ENCODE results near the gene SIX2. TPM values are rescaled to one million over a fixed set of nuclear protein-coding genes. Genes with fewer than 3 reads are reported as not detected.

The SIX2 gene
- total RNA-seq, 1 experiment from 2014 or later: 1.9 TPM

GRCh38 chr2:45029215-45029614, 20.0 kb upstream of the SIX2 start:
- Histone ChIP-seq H3K4me1 (no peaks in the 10 kb centered on the region), H3K27me3 (replicated peaks; ENCODE audit: control insufficient read depth, insufficient read depth, low read length) (peaks cover 3% of the 10 kb centered on the region), H3K36me3 (ENCODE audit: control insufficient read depth, insufficient read depth, low read length) (no peaks in the 10 kb centered on the region), H3K9me3 (no peaks in the 10 kb centered on the region), H3K4me3 (ENCODE audit: low read depth, low read length) (no peak overlapping the region)
- H3K9me3 Mint-ChIP-seq (ENCODE audit: unreplicated experiment): no peaks in the 10 kb centered on the region
- peaks cover 13% of the 10 kb centered on the region for H3K27me3 Mint-ChIP-seq (ENCODE audit: insufficient read depth, unreplicated experiment)
- intact Hi-C loops (cut with micrococcal nuclease; ENCODE audit: unreplicated experiment): no loop called here
- H3K36me3 Mint-ChIP-seq (ENCODE audit: insufficient read depth, unreplicated experiment): no peaks in the 10 kb centered on the region
- peaks cover 6% of the 10 kb centered on the region for H3K4me1 Mint-ChIP-seq (ENCODE audit: low read depth, unreplicated experiment)
- BruUV-seq (replicated peaks): no TSS peak
- no peak overlapping the region for H3K27ac Mint-ChIP-seq (ENCODE audit: unreplicated experiment)
- TF ChIP-seq CTCF (IDR thresholded peaks at IDR 0.05; ENCODE audit: insufficient read depth in 1 of 2, low read depth in 1 of 2, low read length in 1 of 2, severe bottlenecking in 1 of 2, unreplicated experiment in 1 of 2): no peak
- H3K4me3 Mint-ChIP-seq (ENCODE audit: unreplicated experiment): no peak overlapping the region
- POLR2A ChIA-PET: interaction anchor here (0.6 kb wide), 1 partner anchor 1394 kb away, joined by 6 read pairs; no protein-coding TSS in a partner anchor
- DNase-seq: no peak
- CTCF ChIA-PET: no interaction called here

- no peaks in the 10 kb centered on the region for H3K9me3 Mint-ChIP-seq (ENCODE audit: unreplicated experiment)
- H3K36me3 ChIP-seq (ENCODE audit: control insufficient read depth, insufficient read depth, low read length): no peaks in the 10 kb centered on the region
- H3K27me3 Mint-ChIP-seq (ENCODE audit: insufficient read depth, unreplicated experiment): peaks cover 10% of the 10 kb centered on the region
- DNase-seq: no peak
- no peaks in the 10 kb centered on the region for H3K36me3 Mint-ChIP-seq (ENCODE audit: insufficient read depth, unreplicated experiment)
- TF ChIP-seq CTCF (IDR thresholded peaks at IDR 0.05; ENCODE audit: insufficient read depth in 1 of 2, low read depth in 1 of 2, low read length in 1 of 2, severe bottlenecking in 1 of 2, unreplicated experiment in 1 of 2): no peak
- no peak overlapping the region for H3K4me3 ChIP-seq (ENCODE audit: low read depth, low read length)
- H3K27me3 ChIP-seq (replicated peaks; ENCODE audit: control insufficient read depth, insufficient read depth, low read length): peaks cover 3% of the 10 kb centered on the region
- no TSS peak for BruUV-seq (replicated peaks)
- H3K4me1 ChIP-seq: no peaks in the 10 kb centered on the region
- H3K4me1 Mint-ChIP-seq (ENCODE audit: low read depth, unreplicated experiment): peaks cover 6% of the 10 kb centered on the region
- no peak overlapping the region for H3K27ac Mint-ChIP-seq (ENCODE audit: unreplicated experiment)
- ChIA-PET CTCF (no interaction called here), POLR2A (no interaction called here)
- H3K4me3 Mint-ChIP-seq (ENCODE audit: unreplicated experiment): no peak overlapping the region
- intact Hi-C loops (cut with micrococcal nuclease; ENCODE audit: unreplicated experiment): no loop called here
- H3K9me3 ChIP-seq: no peaks in the 10 kb centered on the region
Measured at GRCh38 chr2:45028276-45028675, 19.0 kb upstream of the SIX2 start.

- CTCF ChIA-PET: no interaction called here
- H3K9me3 Mint-ChIP-seq (ENCODE audit: unreplicated experiment): no peaks in the 10 kb centered on the region
Measured at GRCh38 chr2:45026924-45027450, 17.7 kb upstream of the SIX2 start.

More at GRCh38 chr2:45026924-45027450, 17.7 kb upstream of the SIX2 start:
- BruUV-seq (replicated peaks): no TSS peak
- Histone ChIP-seq H3K4me1 (no peaks in the 10 kb centered on the region), H3K36me3 (ENCODE audit: control insufficient read depth, insufficient read depth, low read length) (no peaks in the 10 kb centered on the region), H3K27me3 (replicated peaks; ENCODE audit: control insufficient read depth, insufficient read depth, low read length) (peaks cover 3% of the 10 kb centered on the region), H3K9me3 (no peaks in the 10 kb centered on the region), H3K4me3 (ENCODE audit: low read depth, low read length) (no peak overlapping the region)
- POLR2A ChIA-PET: no interaction called here
- no peak overlapping the region for H3K27ac Mint-ChIP-seq (ENCODE audit: unreplicated experiment)
- H3K4me3 Mint-ChIP-seq (ENCODE audit: unreplicated experiment): no peak overlapping the region
- H3K36me3 Mint-ChIP-seq (ENCODE audit: insufficient read depth, unreplicated experiment): no peaks in the 10 kb centered on the region
- intact Hi-C loops (cut with micrococcal nuclease; ENCODE audit: unreplicated experiment): no loop called here
- no peak for TF ChIP-seq CTCF (IDR thresholded peaks at IDR 0.05; ENCODE audit: insufficient read depth in 1 of 2, low read depth in 1 of 2, low read length in 1 of 2, severe bottlenecking in 1 of 2, unreplicated experiment in 1 of 2)
- H3K27me3 Mint-ChIP-seq (ENCODE audit: insufficient read depth, unreplicated experiment): peaks cover 12% of the 10 kb centered on the region
- peaks cover 6% of the 10 kb centered on the region for H3K4me1 Mint-ChIP-seq (ENCODE audit: low read depth, unreplicated experiment)
- no peak for DNase-seq

Data from Caco-2 (cell line).